GM13976 (cell line): ENCODE results near the gene GALNT2.

Experiments used
- DNase-seq: peaks from one replicate; pipeline ENCODE4 v3.0.0; 2012; ENCODE audit warnings: low spot score
- CTCF ChIP-seq: IDR thresholded peaks from 2 replicates; pipeline ENCODE4 v1.5.1; 2012; ENCODE audit warnings: borderline replicate concordance, mild to moderate bottlenecking; ENCODE audit not compliant: insufficient read depth; ENCODE audit errors: extremely low read depth, missing control alignments, control extremely low read depth
- in situ Hi-C: fragments of 300-500 bp; cut with MboI; formaldehyde crosslinking; loops from one replicate; pipeline ENCODE4 v1.12.0; 2022; ENCODE audit warnings: low sequenced_read_pairs, mixed read lengths, inconsistent platforms; ENCODE audit not compliant: unreplicated experiment

The GALNT2 gene

GRCh38 chr1:230057100-230057499, 9.9 kb upstream of the GALNT2 start:
- TF ChIP-seq CTCF: no peak
- in situ Hi-C loops: no loop called here
- no peak for DNase-seq

GRCh38 chr1:230057681-230058565, 9.1 kb upstream of the GALNT2 start:
- in situ Hi-C loops: no loop called here
- DNase-seq: no peak
- no peak for TF ChIP-seq CTCF

- in situ Hi-C loops: no loop called here
- no peak for DNase-seq
- no peak for TF ChIP-seq CTCF
Measured at GRCh38 chr1:230058626-230059025, 8.4 kb upstream of the GALNT2 start.

GRCh38 chr1:230061801-230062200, 5.2 kb upstream of the GALNT2 start:
- in situ Hi-C loops: no loop called here
- DNase-seq: no peak
- no peak for TF ChIP-seq CTCF

- DNase-seq: no peak
- no peak for TF ChIP-seq CTCF
- in situ Hi-C loops: no loop called here
Measured at GRCh38 chr1:230062521-230062920, 4.5 kb upstream of the GALNT2 start.

- no peak for DNase-seq
- no peak for TF ChIP-seq CTCF
- in situ Hi-C loops: no loop called here
Measured at GRCh38 chr1:230064283-230064682, 2.8 kb upstream of the GALNT2 start.
